Body of pancreas (tissue), 4 donors: Measurements from ENCODE around the gene STX18. TPM values are rescaled to one million over a fixed set of nuclear protein-coding genes. Genes with fewer than 3 reads are reported as not detected.
A peak's percentile ranks its signal among the peaks of the same experiment; 100 is the strongest.

Experiments used
- ATAC-seq: fragments of 150-250 bp; one replicate; pipeline ENCODE4 v1.9.1; 2016
- DNase-seq, 4 donors: peaks; one replicate each; pipeline ENCODE4 v3.0.0-alpha.2; 2019
- H3K27ac ChIP-seq, 4 donors: fragments of 200-600 bp; sonication (generic); 1 replicate in 3 of 4; 2 replicates in 1 of 4; pipeline versions ENCODE4 v1.5.1 to v1.6.1; 2016 to 2019; ENCODE audit warnings: mild to moderate bottlenecking in 1 of 4, mixed read lengths in 1 of 4, moderate library complexity in 1 of 4
- H3K27me3 ChIP-seq, 2 donors: fragments of 200-600 bp; sonication (generic); one replicate each; pipeline ENCODE4 v1.6.0; 2016; ENCODE audit warnings: mild to moderate bottlenecking in 1 of 2
- H3K36me3 ChIP-seq, 2 donors: fragments of 200-600 bp; sonication (generic); replicated peaks in 1 of 2; 2 replicates each; pipeline ENCODE4 v1.5.1; 2016; ENCODE audit warnings: low read depth in 2 of 2; ENCODE audit not compliant: insufficient read depth in 1 of 2
- H3K4me1 ChIP-seq: fragments of 200-600 bp; sonication (generic); one replicate; pipeline ENCODE4 v1.6.0; 2016
- H3K4me3 ChIP-seq, 2 donors: fragments of 200-600 bp; sonication (generic); 1 replicate in 1 of 2; 2 replicates in 1 of 2; pipeline ENCODE4 v1.5.1; 2016 to 2019
- H3K9me3 ChIP-seq, 3 donors: fragments of 200-600 bp; sonication (generic); 1 replicate in 2 of 3; 2 replicates in 1 of 3; pipeline ENCODE4 v1.5.1; 2016
- POLR2A ChIP-seq, 3 donors: fragments of 450-650 bp; IDR thresholded peaks; one replicate each; pipeline ENCODE4 v1.6.1; 2016; ENCODE audit warnings: antibody characterized with exemption in 3 of 3, mild to moderate bottlenecking in 2 of 3
- WGBS, 2 donors: methylation state at CpG; one replicate each; pipeline ENCODE4 v1.1.5; 2017; 5-methylcytosine and 5-hydroxymethylcytosine counted together
- intact Hi-C: fragments of 100-400 bp; cut with DNase I; formaldehyde crosslinking; loops from one replicate; pipeline ENCODE4 v1.15.1; 2023
- total RNA-seq, 2 donors: library from RNA; depleted of rRNA; stranded (reverse); fragments of >200 nt; gene quantifications; one replicate each; pipeline ENCODE4 v1.1.0, GENCODE V29; 2016
- TF ChIP-seq, protein P1 (sequence below), 7 experiments: fragments of 450-650 bp in 4 of 7; fragments of 200-600 bp in 3 of 7; sonication (generic) in 3 of 7; IDR thresholded peaks; one replicate each; pipeline ENCODE4 v1.5.1; 2016 to 2019; ENCODE audit warnings: antibody characterized with exemption in 7 of 7

Gene STX18
- total RNA-seq, 2 donors from 2014 or later: 13.5 to 53.4 TPM

GRCh38 chr4:4480685-4481398 is 61.0 kb downstream of the STX18 start:
- Histone ChIP-seq H3K27me3 (no peaks in the 10 kb centered on the region), H3K9me3 (no peaks in the 10 kb centered on the region), H3K36me3 (no peaks in the 10 kb centered on the region), H3K4me3 (no peak overlapping the region), H3K4me1 (peaks cover 37% of the 10 kb centered on the region), H3K27ac (peak overlapping the region in 2 of 4 donors; percentile 22 to 32)
- intact Hi-C loops: no loop called here
- TF ChIP-seq, protein P1, sequence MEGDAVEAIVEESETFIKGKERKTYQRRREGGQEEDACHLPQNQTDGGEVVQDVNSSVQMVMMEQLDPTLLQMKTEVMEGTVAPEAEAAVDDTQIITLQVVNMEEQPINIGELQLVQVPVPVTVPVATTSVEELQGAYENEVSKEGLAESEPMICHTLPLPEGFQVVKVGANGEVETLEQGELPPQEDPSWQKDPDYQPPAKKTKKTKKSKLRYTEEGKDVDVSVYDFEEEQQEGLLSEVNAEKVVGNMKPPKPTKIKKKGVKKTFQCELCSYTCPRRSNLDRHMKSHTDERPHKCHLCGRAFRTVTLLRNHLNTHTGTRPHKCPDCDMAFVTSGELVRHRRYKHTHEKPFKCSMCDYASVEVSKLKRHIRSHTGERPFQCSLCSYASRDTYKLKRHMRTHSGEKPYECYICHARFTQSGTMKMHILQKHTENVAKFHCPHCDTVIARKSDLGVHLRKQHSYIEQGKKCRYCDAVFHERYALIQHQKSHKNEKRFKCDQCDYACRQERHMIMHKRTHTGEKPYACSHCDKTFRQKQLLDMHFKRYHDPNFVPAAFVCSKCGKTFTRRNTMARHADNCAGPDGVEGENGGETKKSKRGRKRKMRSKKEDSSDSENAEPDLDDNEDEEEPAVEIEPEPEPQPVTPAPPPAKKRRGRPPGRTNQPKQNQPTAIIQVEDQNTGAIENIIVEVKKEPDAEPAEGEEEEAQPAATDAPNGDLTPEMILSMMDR (IDR thresholded peaks at IDR 0.05): peak in 4 of 7 experiments; percentile 12 to 23 (median 16)
- TF ChIP-seq POLR2A (IDR thresholded peaks at IDR 0.05): no peak
- ATAC-seq (no peak), DNase-seq (no peak)
- 62 to 66% methylated on average over 6 of the region's 6 CpGs for WGBS, 2 donors

- Histone ChIP-seq H3K27ac (no peak overlapping the region), H3K9me3 (no peaks in the 10 kb centered on the region), H3K36me3 (no peaks in the 10 kb centered on the region), H3K27me3 (no peaks in the 10 kb centered on the region), H3K4me1 (peaks cover 37% of the 10 kb centered on the region), H3K4me3 (no peak overlapping the region)
- ATAC-seq (no peak), DNase-seq (no peak)
- TF ChIP-seq POLR2A (IDR thresholded peaks at IDR 0.05): no peak
- 80 to 81% methylated on average over 7 of the region's 7 CpGs for WGBS, 2 donors
- intact Hi-C loops: no loop called here
Measured at GRCh38 chr4:4480205-4480604, 61.6 kb downstream of the STX18 start.

- WGBS, 2 donors: 70 to 80% methylated on average over 2 of the region's 2 CpGs
- ATAC-seq (no peak), DNase-seq (no peak)
- TF ChIP-seq, protein P1 (IDR thresholded peaks at IDR 0.05): no peak
- no peak for TF ChIP-seq POLR2A (IDR thresholded peaks at IDR 0.05)
- Histone ChIP-seq H3K36me3 (no peaks in the 10 kb centered on the region), H3K4me3 (no peak overlapping the region), H3K27ac (no peak overlapping the region), H3K9me3 (no peaks in the 10 kb centered on the region), H3K27me3 (no peaks in the 10 kb centered on the region), H3K4me1 (peaks cover 37% of the 10 kb centered on the region)
- intact Hi-C loops: no loop called here
Measured at GRCh38 chr4:4479366-4479765, 62.5 kb downstream of the STX18 start.

GRCh38 chr4:4477796-4478195 is 64.1 kb downstream of the STX18 start:
- Histone ChIP-seq H3K9me3 (no peaks in the 10 kb centered on the region), H3K4me3 (no peak overlapping the region), H3K4me1 (peaks cover 40% of the 10 kb centered on the region), H3K36me3 (no peaks in the 10 kb centered on the region), H3K27ac (peak overlapping the region in 1 of 4 donors; percentile 19), H3K27me3 (no peaks in the 10 kb centered on the region)
- 29 to 36% methylated on average over 10 of the region's 10 CpGs for WGBS, 2 donors
- DNase-seq: peak in 1 of 4 donors; percentile 34
- peak; percentile 47 for ATAC-seq
- TF ChIP-seq, protein P1 (IDR thresholded peaks at IDR 0.05): no peak
- TF ChIP-seq POLR2A (IDR thresholded peaks at IDR 0.05): no peak
- intact Hi-C loops: no loop called here

- 41 to 43% methylated on average over 3 of the region's 3 CpGs for WGBS, 2 donors
- intact Hi-C loops: no loop called here
- Histone ChIP-seq H3K4me3 (no peak overlapping the region), H3K9me3 (no peaks in the 10 kb centered on the region), H3K4me1 (peaks cover 41% of the 10 kb centered on the region), H3K27me3 (no peaks in the 10 kb centered on the region), H3K27ac (peak overlapping the region in 1 of 4 donors; percentile 19), H3K36me3 (no peaks in the 10 kb centered on the region)
- TF ChIP-seq POLR2A (IDR thresholded peaks at IDR 0.05): no peak
- TF ChIP-seq, protein P1 (IDR thresholded peaks at IDR 0.05): no peak
- no peak for ATAC-seq
- no peak for DNase-seq
Measured at GRCh38 chr4:4477391-4477790, 64.5 kb downstream of the STX18 start.
